GM19025 (cell line): Measurements from ENCODE around the gene CD22.

ENCODE experiments used
- ATAC-seq: cut with Tn5 transposase; IDR thresholded peaks from one replicate; pipeline ENCODE4 v1.9.1; 2021; ENCODE audit warnings: mild to moderate bottlenecking, low read depth, moderate library complexity; ENCODE audit not compliant: unreplicated experiment

Gene CD22

DNA sequence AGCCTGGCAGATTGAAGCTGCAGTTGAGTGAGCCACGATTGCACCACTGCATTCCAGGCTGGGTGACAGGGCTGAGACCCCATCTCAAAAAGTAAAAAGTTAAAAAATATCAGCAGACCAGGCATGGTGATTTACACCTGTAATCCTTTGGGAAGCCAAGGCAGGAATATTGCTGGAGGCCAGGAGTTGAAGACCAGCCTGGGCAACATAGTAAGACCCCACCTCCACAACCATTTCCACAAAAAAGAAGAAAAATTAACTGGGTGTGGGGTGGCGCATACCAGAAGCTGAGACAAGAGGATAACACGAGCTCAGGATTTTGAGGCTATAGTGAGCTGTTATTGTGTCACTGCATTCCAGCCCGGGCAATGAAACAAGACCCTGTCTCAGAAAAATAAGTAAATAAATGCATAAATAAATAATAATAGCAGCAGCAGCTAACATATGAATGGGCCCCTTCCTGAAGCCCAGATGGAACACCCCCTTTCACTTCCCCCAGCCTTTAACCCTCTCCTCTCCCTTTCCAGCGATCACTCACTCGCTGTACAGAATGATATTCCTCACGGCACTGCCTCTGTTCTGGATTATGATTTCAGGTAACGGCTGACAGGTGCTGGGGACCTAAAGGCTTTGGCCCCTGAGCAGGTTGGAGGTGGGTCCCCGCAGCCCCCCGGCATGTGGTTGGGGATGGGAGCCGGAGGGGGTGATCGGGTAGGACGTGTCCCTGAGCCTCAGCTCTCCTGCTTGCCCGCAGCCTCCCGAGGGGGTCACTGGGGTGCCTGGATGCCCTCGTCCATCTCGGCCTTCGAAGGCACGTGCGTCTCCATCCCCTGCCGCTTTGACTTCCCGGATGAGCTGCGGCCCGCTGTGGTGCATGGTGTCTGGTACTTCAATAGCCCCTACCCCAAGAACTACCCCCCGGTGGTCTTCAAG lies 33.9 kb upstream of the CD22 start:
- ATAC-seq = no peak

DNA sequence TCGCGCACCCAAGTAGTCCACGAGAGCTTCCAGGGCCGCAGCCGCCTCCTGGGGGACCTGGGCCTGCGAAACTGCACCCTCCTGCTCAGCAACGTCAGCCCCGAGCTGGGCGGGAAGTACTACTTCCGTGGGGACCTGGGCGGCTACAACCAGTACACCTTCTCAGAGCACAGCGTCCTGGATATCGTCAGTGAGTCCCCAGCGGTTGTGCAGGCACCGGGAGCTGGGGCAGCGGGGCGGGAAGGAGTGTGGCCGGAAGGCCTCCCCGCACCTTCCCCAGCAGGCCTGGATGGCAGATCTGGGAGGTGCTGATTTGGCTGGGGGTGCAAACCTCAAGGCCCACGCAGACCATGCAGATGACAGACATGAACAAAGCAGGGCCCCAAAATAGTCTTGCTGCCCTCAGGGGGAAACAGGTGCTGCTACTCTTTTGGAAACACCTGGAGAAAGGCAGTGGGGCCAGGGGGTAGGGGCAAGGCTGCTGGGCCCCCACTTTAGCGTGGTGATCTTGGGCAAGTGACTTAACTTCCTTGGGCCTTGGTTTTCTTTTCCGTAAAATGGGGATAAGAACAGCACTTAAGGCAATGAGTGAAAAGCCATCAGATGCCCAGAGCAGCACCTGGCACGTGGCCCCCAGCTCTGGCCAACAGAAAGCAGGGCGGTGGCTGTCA lies 33.1 kb upstream of the CD22 start:
- ATAC-seq = no peak

DNA sequence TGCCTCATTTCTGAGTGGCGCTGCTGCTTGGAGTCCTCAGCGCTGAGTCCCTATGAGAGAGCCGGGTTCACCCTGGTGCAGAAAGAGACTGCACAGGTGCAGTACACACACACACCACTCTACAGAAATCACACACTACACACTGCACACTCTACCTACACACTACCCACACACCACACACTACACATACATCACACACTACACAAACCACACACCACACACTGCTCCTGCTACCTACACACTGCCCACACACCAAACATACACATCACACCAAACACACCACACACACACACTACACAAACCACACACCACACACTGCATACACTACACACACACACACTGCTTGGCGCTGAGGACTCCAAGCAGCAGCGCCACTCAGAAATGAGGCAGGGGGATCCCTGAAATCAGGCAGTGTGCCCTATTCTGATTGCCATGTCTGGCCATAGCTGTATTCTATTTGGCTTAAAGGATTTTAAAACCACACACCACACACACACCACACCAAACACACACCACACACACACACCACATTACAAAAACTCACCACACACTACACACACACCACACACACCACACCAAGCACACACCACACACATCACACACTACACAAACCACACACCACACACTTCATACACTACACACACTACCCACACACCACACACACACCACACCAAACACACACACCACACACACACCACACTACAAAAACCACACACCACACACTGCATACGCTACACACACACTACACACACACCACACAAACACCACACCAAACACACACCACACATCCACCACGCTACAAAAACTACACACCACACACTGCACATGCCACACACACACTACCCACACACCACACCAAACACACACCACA lies 32.1 kb upstream of the CD22 start:
- ATAC-seq = no peak

DNA sequence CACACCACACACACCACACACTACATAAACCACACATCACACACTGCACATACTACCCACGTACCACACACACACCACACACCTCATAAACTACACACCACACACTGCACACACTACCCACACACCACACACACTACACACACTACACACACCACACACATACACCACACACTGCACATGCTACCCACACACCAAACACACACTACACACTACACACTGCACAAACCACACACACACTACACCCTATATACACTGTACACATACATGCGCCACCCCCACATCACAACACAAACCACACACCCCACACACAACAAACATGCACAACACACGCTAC lies 31.5 kb upstream of the CD22 start:
- ATAC-seq = no peak

DNA sequence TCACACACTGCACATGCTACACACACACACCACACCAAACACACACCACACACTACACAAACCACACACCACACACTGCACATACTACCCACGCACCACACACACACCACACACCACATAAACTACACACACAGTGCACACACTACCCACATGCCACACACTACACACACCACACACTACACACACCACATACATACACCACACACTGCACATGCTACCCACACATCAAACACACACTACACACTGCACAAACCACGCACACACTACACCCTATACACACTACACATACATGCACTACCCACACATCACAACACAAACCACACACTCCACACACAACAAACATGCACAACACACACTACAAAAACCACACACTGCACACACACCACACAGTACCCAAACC lies 31.1 kb upstream of the CD22 start:
- ATAC-seq = no peak

DNA sequence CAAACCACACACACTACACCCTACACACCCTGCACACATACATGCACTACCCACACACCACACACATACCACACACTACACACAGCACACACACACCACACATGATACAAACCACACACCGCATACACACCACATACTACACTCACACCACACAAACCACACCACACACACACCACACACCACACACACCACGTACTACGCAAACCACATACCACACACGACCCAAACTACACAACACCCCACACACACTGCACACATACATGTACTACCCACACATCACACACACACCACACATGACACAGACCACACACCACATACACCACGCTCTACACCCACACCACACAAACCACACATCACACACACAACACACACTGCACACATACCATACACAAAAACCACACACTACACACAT lies 30.4 kb upstream of the CD22 start:
- no peak for ATAC-seq

DNA sequence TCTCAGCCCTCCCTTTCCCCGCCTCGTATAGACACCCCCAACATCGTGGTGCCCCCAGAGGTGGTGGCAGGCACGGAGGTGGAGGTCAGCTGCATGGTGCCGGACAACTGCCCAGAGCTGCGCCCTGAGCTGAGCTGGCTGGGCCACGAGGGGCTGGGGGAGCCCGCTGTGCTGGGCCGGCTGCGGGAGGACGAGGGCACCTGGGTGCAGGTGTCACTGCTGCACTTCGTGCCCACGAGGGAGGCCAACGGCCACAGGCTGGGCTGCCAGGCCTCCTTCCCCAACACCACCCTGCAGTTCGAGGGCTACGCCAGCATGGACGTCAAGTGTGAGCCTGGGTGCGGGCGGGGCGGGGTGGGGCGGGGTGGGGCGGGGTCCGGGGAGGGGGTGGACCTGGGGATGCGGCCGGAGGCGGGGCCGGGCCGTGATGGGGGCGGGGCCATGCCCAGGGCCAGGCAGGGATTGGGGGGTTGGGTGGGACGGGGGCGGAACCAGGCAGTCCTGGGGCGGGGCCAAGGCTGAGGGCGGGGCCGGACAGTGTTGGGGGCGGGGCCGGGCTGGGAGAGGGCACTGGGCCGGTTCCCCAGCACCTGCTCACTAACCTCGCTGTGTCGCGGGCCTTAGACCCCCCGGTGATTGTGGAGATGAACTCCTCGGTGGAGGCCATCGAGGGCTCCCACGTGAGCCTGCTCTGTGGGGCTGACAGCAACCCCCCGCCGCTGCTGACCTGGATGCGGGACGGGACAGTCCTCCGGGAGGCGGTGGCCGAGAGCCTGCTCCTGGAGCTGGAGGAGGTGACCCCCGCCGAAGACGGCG lies 29.3 kb upstream of the CD22 start:
- ATAC-seq = no peak

- ATAC-seq = no peak
Observed at GRCh38 chr19:35300339-35300649, 28.7 kb upstream of the CD22 start.

GRCh38 chr19:35301961-35302360 lies 27.0 kb upstream of the CD22 start:
- no peak for ATAC-seq

DNA sequence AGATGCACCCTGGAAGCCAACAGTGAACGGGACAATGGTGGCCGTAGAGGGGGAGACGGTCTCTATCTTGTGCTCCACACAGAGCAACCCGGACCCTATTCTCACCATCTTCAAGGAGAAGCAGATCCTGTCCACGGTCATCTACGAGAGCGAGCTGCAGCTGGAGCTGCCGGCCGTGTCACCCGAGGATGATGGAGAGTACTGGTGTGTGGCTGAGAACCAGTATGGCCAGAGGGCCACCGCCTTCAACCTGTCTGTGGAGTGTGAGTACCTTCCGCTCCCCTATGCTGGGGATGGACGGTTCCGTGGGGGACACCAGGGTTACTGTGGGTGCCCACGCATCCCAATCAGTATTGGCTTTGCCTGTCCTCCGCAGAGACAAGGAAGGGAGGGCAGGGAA lies 26.5 kb upstream of the CD22 start:
- no peak for ATAC-seq

- no peak for ATAC-seq
Observed at GRCh38 chr19:35303357-35303915, 25.6 kb upstream of the CD22 start.

DNA sequence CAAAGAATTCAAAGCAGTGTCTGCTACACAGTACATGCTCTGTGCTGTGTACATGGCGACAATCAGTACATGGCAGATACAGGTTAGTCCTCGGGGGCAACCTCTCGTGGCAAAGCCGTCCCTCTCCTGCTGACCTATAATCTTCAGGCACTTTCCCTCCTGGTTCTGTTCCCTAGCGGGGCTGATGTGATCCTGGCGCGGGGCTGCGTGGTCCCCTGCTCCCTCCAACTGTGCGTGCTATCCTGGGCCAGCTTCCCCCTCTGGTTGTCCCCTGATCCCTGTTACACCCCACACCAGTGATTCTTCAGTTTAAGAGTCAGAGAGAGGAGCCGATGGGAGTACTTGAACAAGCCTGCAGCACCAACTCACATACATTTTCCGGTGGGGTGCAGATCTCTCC lies 25.0 kb upstream of the CD22 start:
- no peak for ATAC-seq

- no peak for ATAC-seq
Observed at GRCh38 chr19:35305181-35305580, 23.8 kb upstream of the CD22 start.

DNA sequence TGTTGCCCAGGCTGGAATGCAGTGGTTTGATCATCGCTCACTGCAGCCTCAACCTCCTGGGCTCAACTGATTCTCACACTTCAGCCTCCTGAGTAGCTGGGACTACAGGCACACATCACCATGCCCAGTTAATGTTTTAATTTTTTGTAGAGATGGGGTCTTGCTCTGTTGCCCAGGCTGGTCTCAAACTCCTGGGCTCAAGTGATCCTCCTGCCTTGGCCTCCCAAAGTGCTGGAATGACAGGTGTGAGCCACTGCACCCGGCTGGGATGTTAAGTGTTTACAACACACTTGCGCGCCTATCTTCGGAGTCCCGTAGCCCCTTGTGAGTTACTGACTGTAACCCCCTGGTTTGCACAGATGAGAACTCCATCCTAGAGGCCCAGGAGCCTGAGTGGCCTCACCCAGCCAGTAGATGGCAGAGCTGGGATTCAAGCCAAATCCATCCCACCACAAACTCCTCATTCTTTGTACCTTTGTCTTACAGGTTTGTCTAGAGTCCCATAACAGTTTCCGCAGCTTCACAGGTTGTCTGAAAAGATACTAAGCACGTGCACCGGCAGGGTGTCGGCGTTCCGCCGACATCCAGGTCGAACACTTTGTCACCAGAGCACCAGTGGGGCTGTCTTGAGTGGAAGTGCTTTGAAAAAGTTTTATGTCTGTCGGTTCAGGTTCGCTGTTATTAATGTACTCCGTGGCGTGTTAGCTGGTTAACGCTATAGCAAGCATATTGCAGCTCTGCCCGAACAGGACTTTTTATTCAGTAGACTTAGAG lies 22.3 kb upstream of the CD22 start:
- ATAC-seq = no peak

- ATAC-seq = no peak
Observed at GRCh38 chr19:35307931-35308330, 21.1 kb upstream of the CD22 start.

DNA sequence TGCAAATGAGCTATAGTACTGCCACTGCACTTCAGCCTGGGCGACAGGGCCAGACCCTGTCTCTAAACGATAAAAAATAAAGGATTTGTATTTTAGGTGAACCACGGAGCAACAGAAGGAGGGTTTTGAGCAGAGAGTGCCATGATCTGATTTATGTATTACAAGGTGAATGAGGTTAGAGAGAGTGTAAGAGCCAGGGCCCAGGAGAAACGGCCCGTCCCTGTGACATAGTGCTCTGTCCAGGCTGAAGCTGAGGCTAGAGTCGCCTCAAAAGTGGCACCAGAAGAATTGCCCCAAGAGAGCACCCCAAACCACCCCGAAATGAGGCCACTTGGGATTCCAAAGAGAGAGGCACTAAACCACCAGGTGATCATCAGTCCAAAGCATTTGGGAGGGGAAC lies 20.1 kb upstream of the CD22 start:
- no peak for ATAC-seq

GRCh38 chr19:35309481-35310279 lies 19.3 kb upstream of the CD22 start:
- ATAC-seq = no peak

GRCh38 chr19:35310331-35310730 lies 18.7 kb upstream of the CD22 start:
- ATAC-seq = no peak
